Mesenchymal stem cell (in vitro differentiated cells and primary cell): Measurements from ENCODE around the gene TNNT2.
A peak's percentile ranks its signal among the peaks of the same experiment; 100 is the strongest.

ENCODE experiments used
- DNase-seq: peaks from one replicate; pipeline ENCODE4 v3.0.0-alpha.2; 2013
- H2AFZ ChIP-seq: one replicate; pipeline ENCODE4 v1.6.1; 2013; ENCODE audit warnings: low read depth, mild to moderate bottlenecking, control low read depth, inconsistent platforms, low read length, moderate library complexity
- H2AK5ac ChIP-seq: 2 replicates; pipeline ENCODE4 v1.6.1; 2013; ENCODE audit warnings: low read length, moderate library complexity, mild to moderate bottlenecking, inconsistent platforms; ENCODE audit not compliant: severe bottlenecking
- H2BK120ac ChIP-seq: one replicate; pipeline ENCODE4 v1.6.1; 2013; ENCODE audit warnings: low read depth, mild to moderate bottlenecking, inconsistent platforms, low read length, moderate library complexity
- H2BK12ac ChIP-seq, 2 experiments: one replicate each; pipeline ENCODE4 v1.6.1; 2013; ENCODE audit warnings: inconsistent platforms in 2 of 2, low read length in 2 of 2, mild to moderate bottlenecking in 2 of 2, moderate library complexity in 2 of 2, control low read depth in 1 of 2
- H2BK15ac ChIP-seq: one replicate; pipeline ENCODE4 v1.6.1; 2013; ENCODE audit warnings: mild to moderate bottlenecking, low read depth, inconsistent platforms; ENCODE audit not compliant: poor library complexity, severe bottlenecking
- H2BK5ac ChIP-seq: 2 replicates; pipeline ENCODE4 v1.6.1; 2013; ENCODE audit warnings: low read depth, mild to moderate bottlenecking, low read length, control low read depth, inconsistent platforms; ENCODE audit not compliant: poor library complexity, severe bottlenecking
- H3K14ac ChIP-seq, 2 experiments: one replicate each; pipeline ENCODE4 v1.6.1; 2013; ENCODE audit warnings: inconsistent platforms in 2 of 2, low read length in 2 of 2, control low read depth in 1 of 2, mild to moderate bottlenecking in 1 of 2, moderate library complexity in 1 of 2
- H3K18ac ChIP-seq, 2 experiments: one replicate each; pipeline ENCODE4 v1.6.1; 2013; ENCODE audit warnings: inconsistent platforms in 2 of 2, low read length in 2 of 2, control low read depth in 1 of 2, low read depth in 1 of 2, mild to moderate bottlenecking in 1 of 2
- H3K23ac ChIP-seq, 2 experiments: one replicate each; pipeline ENCODE4 v1.6.1; 2013; ENCODE audit warnings: inconsistent platforms in 2 of 2, low read length in 2 of 2, mild to moderate bottlenecking in 2 of 2, moderate library complexity in 2 of 2, control low read depth in 1 of 2
- H3K27ac ChIP-seq: 2 replicates; pipeline ENCODE4 v1.5.1; 2013; ENCODE audit warnings: mild to moderate bottlenecking, moderate library complexity, low read length, control low read depth, inconsistent platforms; ENCODE audit not compliant: poor library complexity, severe bottlenecking
- H3K27me3 ChIP-seq, 2 experiments: 2 replicates each; pipeline versions ENCODE4 v1.6.1 to v1.7.0; 2013; ENCODE audit warnings: low read length in 2 of 2, mild to moderate bottlenecking in 2 of 2, moderate library complexity in 2 of 2, control low read depth in 1 of 2, inconsistent platforms in 1 of 2; ENCODE audit not compliant: control insufficient read depth in 1 of 2, insufficient read depth in 1 of 2
- H3K36me3 ChIP-seq, 2 experiments: 2 replicates each; pipeline versions ENCODE4 v1.6.1 to v1.7.0; 2013; ENCODE audit warnings: low read length in 2 of 2, control low read depth in 1 of 2, inconsistent platforms in 1 of 2, low read depth in 1 of 2, mild to moderate bottlenecking in 1 of 2; ENCODE audit not compliant: insufficient read depth in 2 of 2, control insufficient read depth in 1 of 2
- H3K4ac ChIP-seq, 2 experiments: one replicate each; pipeline ENCODE4 v1.6.1; 2013; ENCODE audit warnings: inconsistent platforms in 2 of 2, low read length in 2 of 2, mild to moderate bottlenecking in 2 of 2, moderate library complexity in 2 of 2, control low read depth in 1 of 2, low read depth in 1 of 2
- H3K4me1 ChIP-seq: 2 replicates; pipeline ENCODE4 v1.6.1; 2013; ENCODE audit warnings: low read depth, low read length, control low read depth; ENCODE audit not compliant: control insufficient read depth, insufficient read depth
- H3K4me2 ChIP-seq: 2 replicates; pipeline ENCODE4 v1.6.1; 2013; ENCODE audit warnings: low read length, mild to moderate bottlenecking, inconsistent platforms; ENCODE audit not compliant: poor library complexity, severe bottlenecking
- H3K4me3 ChIP-seq, 2 experiments: 2 replicates each; pipeline versions ENCODE4 v1.5.1 to v1.7.0; 2013; ENCODE audit warnings: low read length in 2 of 2, mild to moderate bottlenecking in 2 of 2, control low read depth in 1 of 2, low read depth in 1 of 2; ENCODE audit not compliant: insufficient read depth in 1 of 2
- H3K79me1 ChIP-seq: replicated peaks from 2 replicates; pipeline ENCODE4 v1.6.1; 2013; ENCODE audit warnings: mild to moderate bottlenecking, control low read depth, low read length, inconsistent platforms; ENCODE audit not compliant: poor library complexity, severe bottlenecking
- H3K9ac ChIP-seq: 2 replicates; pipeline ENCODE4 v1.7.0; 2013; ENCODE audit warnings: mild to moderate bottlenecking, low read length, moderate library complexity
- H3K9me3 ChIP-seq: 2 replicates; pipeline ENCODE4 v1.7.0; 2013; ENCODE audit warnings: mild to moderate bottlenecking, low read length; ENCODE audit not compliant: control insufficient read depth
- H4K8ac ChIP-seq: one replicate; pipeline ENCODE4 v1.6.1; 2013; ENCODE audit warnings: inconsistent platforms, mild to moderate bottlenecking, low read length, moderate library complexity
- H4K91ac ChIP-seq: one replicate; pipeline ENCODE4 v1.6.1; 2013; ENCODE audit warnings: mild to moderate bottlenecking, low read length, inconsistent platforms
- WGBS: methylation state at CpG from one replicate; pipeline ENCODE4 v1.1.7; 2013; ENCODE audit warnings: mixed read lengths; 5-methylcytosine and 5-hydroxymethylcytosine counted together

The TNNT2 gene

GRCh38 chr1:201399352-201400126 is 22.1 kb upstream of the TNNT2 start:
- 2% methylated on average over 60 of the region's 62 CpGs for WGBS
- H3K36me3 ChIP-seq: no peaks in the 10 kb centered on the region
- peak overlapping the region; percentile 93 for H2AK5ac ChIP-seq
- peak overlapping the region; percentile 52 for H2BK15ac ChIP-seq
- H3K4ac ChIP-seq: no peak overlapping the region
- H3K4me2 ChIP-seq: peak overlapping the region; percentile 81
- H3K27ac ChIP-seq: peak overlapping the region; percentile 1
- H3K18ac ChIP-seq: no peak overlapping the region
- H3K79me1 ChIP-seq: peaks cover 12% of the 10 kb centered on the region
- H2BK12ac ChIP-seq: no peak overlapping the region
- H3K4me3 ChIP-seq: peak overlapping the region in 1 of 2 experiments; percentile 56
- no peak for DNase-seq
- H3K27me3 ChIP-seq: peaks cover 0 to 94% of the 10 kb centered on the region in 2 experiments
- no peak overlapping the region for H4K91ac ChIP-seq
- H3K9ac ChIP-seq: no peak overlapping the region
- H3K9me3 ChIP-seq: no peaks in the 10 kb centered on the region
- H2BK5ac ChIP-seq: peak overlapping the region; percentile 59
- no peak overlapping the region for H4K8ac ChIP-seq
- H3K4me1 ChIP-seq: peaks cover 59% of the 10 kb centered on the region
- H3K23ac ChIP-seq: peak overlapping the region in 1 of 2 experiments; percentile 51
- H3K14ac ChIP-seq: no peak overlapping the region
- H2BK120ac ChIP-seq: no peak overlapping the region
- H2AFZ ChIP-seq: no peak overlapping the region

GRCh38 chr1:201399018-201399351 is 21.5 kb upstream of the TNNT2 start, which contains the start of gene LAD1:
LAD1 (minus strand) TSS chr1:201399324; CDS start chr1:201399306, 18 bp downstream.
- Histone ChIP-seq H3K18ac (no peak within 1 kb of the TSS), H3K36me3 (no peaks in the 10 kb centered on the region), H2BK120ac (no peak within 1 kb of the TSS), H3K4me3 (peak within 1 kb of the TSS in 1 of 2 experiments; percentile 56), H3K4me2 (peak within 1 kb of the TSS; percentile 81), H3K9ac (no peak within 1 kb of the TSS), H3K4ac (no peak within 1 kb of the TSS), H3K14ac (no peak within 1 kb of the TSS), H3K23ac (peak within 1 kb of the TSS in 1 of 2 experiments; percentile 51), H2AK5ac (peak within 1 kb of the TSS; percentile 93), H3K9me3 (no peaks in the 10 kb centered on the region), H2BK12ac (no peak within 1 kb of the TSS), H3K79me1 (peaks cover 16% of the 10 kb centered on the region), H4K91ac (no peak within 1 kb of the TSS), H2AFZ (no peak within 1 kb of the TSS), H3K27me3 (peaks cover 0 to 93% of the 10 kb centered on the region in 2 experiments), H3K27ac (peak within 1 kb of the TSS; percentile 92), H4K8ac (no peak within 1 kb of the TSS), H3K4me1 (peaks cover 60% of the 10 kb centered on the region), H2BK5ac (peak within 1 kb of the TSS; percentile 72), H2BK15ac (peak within 1 kb of the TSS; percentile 52)
- 8% methylated on average over 25 of the region's 25 CpGs for WGBS
- no peak for DNase-seq

- Histone ChIP-seq H3K9me3 (no peaks in the 10 kb centered on the region), H4K91ac (no peak overlapping the region), H3K4me2 (no peak overlapping the region), H2BK5ac (no peak overlapping the region), H3K4ac (no peak overlapping the region), H3K14ac (no peak overlapping the region), H3K18ac (no peak overlapping the region), H3K4me3 (no peak overlapping the region), H3K27me3 (peaks cover 0 to 89% of the 10 kb centered on the region in 2 experiments), H2AK5ac (peak overlapping the region; percentile 91), H3K23ac (peak overlapping the region in 1 of 2 experiments; percentile 23), H3K79me1 (peaks cover 23% of the 10 kb centered on the region), H3K36me3 (no peaks in the 10 kb centered on the region), H4K8ac (no peak overlapping the region), H2AFZ (no peak overlapping the region), H2BK15ac (no peak overlapping the region), H3K27ac (peak overlapping the region; percentile 92), H3K9ac (no peak overlapping the region), H2BK120ac (no peak overlapping the region), H3K4me1 (peaks cover 58% of the 10 kb centered on the region), H2BK12ac (no peak overlapping the region)
- WGBS: 96% methylated on average over 2 of the region's 2 CpGs
- DNase-seq: no peak
Observed at GRCh38 chr1:201397675-201398074, 20.2 kb upstream of the TNNT2 start.

- H3K18ac ChIP-seq: no peak overlapping the region
- H3K9ac ChIP-seq: no peak overlapping the region
- H4K8ac ChIP-seq: no peak overlapping the region
- peak overlapping the region; percentile 92 for H3K27ac ChIP-seq
- no peak for DNase-seq
- no peak overlapping the region for H3K4ac ChIP-seq
- no peak overlapping the region for H3K23ac ChIP-seq
- no peak overlapping the region for H2BK15ac ChIP-seq
- H3K79me1 ChIP-seq: peaks cover 23% of the 10 kb centered on the region
- H3K9me3 ChIP-seq: no peaks in the 10 kb centered on the region
- no peaks in the 10 kb centered on the region for H3K36me3 ChIP-seq
- WGBS: 78% methylated on average over 10 of the region's 10 CpGs
- H2AK5ac ChIP-seq: peak overlapping the region; percentile 98
- H2BK12ac ChIP-seq: no peak overlapping the region
- peaks cover 0 to 88% of the 10 kb centered on the region in 2 experiments for H3K27me3 ChIP-seq
- H4K91ac ChIP-seq: peak overlapping the region; percentile 22
- H2BK120ac ChIP-seq: no peak overlapping the region
- no peak overlapping the region for H2AFZ ChIP-seq
- peak overlapping the region; percentile 29 for H3K4me2 ChIP-seq
- peaks cover 63% of the 10 kb centered on the region for H3K4me1 ChIP-seq
- H3K14ac ChIP-seq: no peak overlapping the region
- H3K4me3 ChIP-seq: no peak overlapping the region
- H2BK5ac ChIP-seq: peak overlapping the region; percentile 87
Observed at GRCh38 chr1:201396861-201397464, 19.5 kb upstream of the TNNT2 start.
